HG03196 (cell line): ENCODE data around the gene C5orf58.

Experiments used
- ATAC-seq: cut with Tn5 transposase; IDR thresholded peaks from one replicate; pipeline ENCODE4 v1.9.1; 2021; ENCODE audit not compliant: unreplicated experiment

C5orf58 gene

DNA sequence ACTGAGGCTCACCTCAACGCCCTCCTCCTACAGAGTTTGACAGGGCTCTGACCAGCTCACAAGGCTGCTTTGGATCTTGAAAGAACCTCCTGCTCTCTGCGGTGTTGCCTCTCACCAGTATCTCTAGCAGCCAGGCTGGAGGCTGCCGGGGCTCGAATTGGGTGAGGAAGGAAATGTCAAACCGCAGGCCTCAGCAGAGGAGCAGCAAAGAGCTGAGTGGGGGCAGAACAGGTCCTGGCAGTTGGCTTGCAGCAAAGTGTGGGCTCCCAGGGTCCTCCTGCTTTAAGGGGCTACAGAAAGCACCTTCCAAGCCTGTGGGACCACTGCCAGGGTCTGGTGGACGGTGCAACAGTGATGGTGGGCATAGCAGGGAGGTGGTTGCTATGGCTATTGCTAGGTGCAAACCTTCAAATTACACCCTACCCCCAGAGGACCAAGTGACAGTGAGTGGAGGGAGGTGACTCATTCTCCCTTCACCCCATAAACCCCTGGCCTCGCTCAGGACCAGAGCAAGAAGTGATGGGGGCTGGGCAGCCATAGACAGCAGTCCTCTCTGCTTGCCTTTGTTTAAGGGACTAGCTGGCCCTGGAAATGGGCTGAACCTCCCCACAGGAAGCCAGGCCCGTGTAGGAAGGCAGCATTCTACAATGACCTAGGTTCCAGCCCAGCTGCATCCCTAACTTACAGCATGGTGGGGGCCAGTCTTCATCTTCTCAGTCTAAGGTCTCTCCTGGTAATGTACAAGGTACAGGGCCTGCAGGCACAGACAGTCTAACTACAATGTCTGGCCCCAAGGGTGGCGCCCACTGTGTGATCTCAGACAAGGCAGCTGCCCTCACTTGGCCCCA is 46.0 kb downstream of the C5orf58 start:
- peak; percentile 89 for ATAC-seq

DNA sequence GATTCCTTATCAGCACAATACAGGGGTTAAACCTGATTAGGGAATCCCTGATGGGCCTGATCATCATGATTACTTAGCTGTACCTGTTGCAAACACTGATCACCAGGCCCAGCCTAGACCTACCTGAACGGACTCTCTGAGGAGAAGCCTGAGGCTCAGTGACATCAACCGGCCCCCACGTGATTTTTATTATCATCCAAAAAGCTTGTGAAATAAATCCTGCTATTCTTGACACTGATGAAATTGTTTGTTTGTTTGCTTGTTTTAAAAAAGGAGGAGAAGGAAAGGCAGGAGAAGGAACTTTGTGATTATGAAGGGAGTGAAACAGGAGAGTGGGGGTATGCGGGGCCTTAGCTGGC is 46.7 kb downstream of the C5orf58 start:
- no peak for ATAC-seq

DNA sequence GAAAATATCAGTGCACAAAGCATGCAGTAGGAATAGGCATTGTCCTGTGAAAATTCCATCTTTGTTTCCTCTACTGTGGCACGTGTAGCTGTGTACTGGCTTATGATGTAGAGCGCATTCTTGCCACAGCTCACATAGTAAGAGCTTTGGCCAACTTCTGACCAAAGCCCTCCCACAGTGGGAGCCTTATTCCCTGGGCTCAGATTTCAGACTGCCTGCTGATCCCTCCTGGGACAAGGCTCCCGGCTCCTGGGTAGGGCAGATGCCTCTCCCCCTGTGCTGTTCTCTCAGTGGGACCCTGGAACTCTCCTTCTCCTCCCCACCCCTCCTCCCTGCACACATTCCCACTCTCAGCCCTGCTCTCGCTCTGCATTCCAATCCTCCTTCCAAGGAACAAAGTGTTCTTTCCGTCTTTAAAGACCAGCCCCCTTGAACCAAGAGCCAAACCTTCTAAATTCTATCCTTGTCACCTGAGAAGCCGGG is 47.3 kb downstream of the C5orf58 start:
- no peak for ATAC-seq

DNA sequence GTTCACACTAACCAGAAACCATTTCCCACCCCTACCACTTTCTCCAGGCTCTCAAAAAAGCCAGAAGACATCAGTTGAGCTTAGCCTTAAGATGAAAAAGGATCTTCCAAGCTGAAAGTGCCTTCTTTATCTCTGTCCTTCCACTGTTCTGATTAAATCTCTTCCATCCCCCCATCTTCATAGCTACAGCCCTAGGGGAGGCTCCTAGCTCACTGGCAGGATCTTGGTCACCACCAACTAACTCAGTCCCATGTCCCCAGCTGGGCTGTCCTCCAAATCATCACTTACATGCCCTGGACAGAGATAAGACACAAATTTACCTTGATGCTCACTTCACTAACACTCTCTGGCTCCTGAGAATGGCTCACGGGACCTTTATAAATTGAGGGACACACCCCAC is 50.5 kb downstream of the C5orf58 start:
- no peak for ATAC-seq

DNA sequence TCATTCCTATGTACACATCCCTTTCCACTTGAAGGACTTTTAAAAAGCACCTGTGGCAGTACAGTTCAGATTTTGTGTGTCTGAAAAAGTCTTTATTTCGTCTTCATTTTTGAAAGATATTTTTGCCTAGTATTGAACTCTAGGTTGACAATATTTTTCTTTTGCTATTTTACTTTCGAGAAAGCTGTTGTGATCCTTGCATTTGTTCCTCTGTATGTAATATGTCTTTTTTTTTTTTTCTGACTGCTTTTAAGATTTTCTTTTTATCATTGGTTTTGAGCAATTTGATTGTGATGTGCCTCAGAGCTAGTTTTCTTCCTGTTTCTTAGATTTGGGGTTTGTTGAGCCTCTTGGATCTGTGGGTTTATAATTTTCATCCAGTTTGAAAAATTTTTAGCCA is 51.4 kb downstream of the C5orf58 start:
- ATAC-seq: no peak

DNA sequence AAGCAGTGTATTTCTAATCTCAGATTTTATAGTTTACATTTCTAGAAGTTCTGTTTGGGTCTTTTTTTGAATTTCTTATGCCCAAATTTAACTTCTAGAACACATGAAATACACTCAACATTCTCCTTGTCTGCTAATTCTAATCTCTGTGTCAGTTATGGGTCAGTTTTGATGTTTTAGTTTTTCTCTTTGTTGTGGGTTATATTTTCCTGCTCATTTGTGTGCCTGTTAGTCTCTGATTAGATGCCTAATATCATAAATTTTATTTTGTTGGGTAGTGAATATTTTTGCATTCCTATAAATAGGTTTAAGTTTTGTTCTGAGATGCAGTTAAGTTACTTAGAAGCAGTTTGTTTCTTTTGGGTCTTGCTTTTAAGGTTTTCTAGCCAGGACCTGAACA is 52.4 kb downstream of the C5orf58 start:
- ATAC-seq: no peak

DNA sequence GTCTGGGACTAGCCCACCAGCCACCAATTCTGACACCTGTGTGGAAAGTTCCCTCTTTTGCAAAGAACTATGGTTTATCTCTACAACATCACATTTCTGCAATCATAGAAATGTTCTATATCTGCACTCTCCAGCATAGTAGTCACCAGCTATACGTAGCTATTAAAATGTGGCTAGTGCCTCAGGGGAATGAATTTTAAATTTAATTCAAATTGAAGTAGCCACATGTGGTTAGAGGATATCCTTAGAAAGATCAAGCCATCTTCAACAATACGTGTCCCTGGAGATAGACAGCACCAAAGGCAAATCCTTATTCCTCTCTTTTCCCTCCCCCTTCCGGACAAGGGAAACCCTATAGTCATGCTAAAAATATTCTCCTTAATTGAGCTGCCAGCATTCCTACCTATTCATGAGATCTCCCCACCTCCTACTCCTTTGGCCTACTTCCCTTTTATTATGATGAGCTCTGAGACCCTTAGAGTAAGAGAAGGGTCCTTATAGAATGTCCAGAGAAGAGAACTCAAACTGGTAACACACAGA is 53.7 kb downstream of the C5orf58 start:
- no peak for ATAC-seq

DNA sequence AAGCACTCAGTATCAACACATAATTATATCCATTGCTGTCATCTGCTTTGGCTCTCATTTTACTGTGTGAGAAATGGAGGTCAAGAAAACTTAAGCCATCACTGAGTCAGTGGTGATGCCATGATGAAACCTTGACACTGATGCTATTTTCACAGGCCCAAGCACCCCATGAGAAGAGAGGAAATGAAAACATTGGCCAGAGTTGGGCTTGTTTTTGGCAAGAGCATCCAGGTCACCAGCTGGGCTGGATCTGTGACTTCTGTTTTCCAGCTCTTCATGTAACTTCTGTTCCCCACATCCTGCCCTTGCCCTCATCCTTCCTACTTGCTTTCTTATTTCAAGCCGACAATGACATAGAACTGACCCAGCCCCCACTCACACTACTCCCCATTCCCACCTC is 54.7 kb downstream of the C5orf58 start:
- no peak for ATAC-seq

DNA sequence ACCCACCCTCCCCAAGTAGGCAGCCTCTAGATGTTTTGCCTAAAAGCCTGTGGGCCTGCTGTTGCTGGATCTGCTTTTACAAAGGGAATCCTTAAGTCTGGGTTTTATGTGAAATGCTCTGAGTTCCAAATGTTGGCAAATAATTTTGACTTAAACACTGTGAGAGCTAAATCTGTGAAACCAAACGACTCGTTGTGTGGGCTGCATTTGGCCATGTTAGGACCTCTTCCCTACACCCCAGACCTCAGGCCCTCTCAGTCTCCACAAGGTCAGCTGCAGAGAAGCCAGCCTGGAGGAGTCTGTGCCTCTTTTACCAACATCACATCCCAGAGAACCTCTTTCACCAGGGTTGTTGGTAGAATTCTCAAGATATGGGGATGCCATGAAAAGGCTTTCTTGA is 55.4 kb downstream of the C5orf58 start:
- ATAC-seq: no peak

DNA sequence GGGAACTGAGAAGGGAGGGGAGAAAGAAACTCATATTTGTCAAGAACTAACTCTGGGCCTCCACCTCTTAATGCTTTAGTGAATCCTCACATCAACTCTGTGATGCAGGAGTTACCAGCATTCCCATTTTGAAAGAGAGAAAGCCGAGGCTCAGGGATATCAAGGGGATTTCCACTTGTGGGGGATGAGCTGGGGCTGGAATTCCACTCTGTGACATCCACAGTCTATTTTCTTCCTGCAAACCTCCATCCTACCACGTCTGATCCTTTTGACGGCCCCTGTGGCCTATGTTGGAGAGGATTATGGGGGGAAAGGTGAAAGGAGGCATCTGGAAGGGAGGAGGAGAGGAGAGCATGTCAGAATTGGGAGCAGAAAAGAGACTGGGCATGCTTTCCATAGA is 55.8 kb downstream of the C5orf58 start:
- no peak for ATAC-seq

DNA sequence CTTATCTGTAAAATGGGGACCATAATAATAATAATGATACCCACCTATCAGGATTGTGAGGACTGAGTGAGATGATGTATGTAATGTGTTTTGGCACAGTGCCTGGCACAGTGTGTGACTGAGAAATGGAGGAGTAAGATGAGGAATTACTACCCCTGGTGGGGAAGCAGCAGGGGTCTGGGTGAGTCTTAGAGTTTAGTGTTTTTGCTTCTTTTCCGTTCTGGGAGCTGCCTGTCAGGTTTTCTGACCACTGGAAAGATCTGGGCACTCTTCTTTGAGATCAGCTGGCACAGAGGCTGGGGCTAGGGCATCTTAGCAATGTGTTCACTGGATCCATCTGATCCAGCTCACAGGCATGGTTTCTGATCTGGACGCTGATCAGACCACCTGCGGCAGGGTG is 56.3 kb downstream of the C5orf58 start:
- no peak for ATAC-seq

DNA sequence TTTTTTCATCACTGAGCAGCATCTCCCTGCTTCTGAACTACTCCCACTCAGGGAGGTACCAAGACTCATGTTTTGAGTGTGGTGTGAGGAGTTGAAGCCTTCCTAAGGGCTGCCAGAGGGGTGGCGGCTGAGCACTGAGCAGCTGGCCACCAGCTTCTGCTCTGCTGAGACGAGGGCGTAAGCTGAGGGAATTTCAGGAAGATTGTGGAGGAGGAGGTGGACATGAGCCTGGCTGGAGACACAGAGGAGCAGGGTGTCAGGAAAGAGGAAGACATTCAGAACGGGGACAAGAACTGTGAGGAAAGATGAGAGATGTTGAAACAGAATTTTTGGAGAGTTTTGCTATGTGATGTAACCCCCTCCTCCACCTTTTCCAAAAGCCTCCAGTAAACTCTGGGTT is 57.0 kb downstream of the C5orf58 start:
- ATAC-seq: no peak

DNA sequence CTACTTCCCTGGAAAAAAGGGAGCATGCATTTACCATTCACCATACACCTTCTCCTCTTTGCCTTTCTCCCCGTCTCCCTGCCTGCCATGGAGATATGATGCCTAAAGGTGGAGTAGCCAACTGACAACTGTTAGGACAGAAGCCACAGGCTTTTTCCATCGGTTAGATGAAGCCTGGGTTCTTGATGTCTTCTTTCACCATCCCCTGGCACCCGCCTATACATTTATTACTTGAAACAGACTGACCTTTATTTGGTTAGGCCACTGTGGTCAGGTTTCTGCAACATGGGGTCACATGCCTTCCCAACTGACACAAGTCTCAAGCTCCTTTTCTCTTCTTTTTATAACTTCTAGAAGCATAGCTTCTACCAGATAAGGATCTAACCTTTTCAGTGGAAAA is 57.7 kb downstream of the C5orf58 start:
- ATAC-seq: no peak

DNA sequence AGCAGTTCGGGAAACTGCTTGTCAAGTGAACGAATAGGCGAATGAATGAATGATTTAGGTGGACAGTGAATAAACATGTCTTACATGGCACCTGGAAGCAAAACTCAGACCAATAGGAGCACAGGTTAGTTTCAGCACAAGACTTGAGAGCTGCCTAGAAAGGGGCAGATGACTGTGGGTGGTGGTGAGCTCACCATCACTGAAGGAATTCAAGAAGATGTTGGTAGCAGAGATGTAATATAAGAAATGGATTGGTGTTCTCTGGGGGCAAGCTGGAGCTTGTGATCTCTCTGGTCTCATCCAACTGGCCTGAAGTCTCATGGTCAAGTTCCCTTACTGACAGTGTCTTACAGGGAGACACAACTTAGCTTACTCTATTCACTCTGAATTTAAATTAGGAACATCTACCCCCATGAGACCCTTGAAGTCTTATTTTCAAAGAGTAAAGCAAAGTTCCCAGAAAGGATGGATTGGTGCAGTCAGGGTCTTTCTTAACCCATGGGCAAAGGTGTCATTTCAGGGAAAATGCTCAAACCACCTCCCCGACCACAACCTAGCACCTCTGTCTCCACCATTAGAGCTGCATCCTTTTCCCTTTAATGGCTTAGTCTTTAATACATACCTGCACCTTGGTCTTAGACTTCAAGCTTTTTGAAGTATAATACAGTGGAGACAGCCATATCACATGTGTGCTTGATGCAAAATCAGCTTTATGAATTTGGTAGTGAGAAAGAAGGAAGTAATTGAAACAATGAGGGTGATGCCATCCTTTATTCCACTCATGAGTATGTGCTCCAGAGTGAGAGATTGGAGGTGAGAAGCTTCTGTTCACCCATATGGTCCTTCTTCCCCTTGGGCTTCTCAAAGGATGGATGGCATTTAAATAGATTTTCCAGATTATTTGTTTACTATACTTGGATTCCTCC is 59.7 kb downstream of the C5orf58 start:
- ATAC-seq: no peak

DNA sequence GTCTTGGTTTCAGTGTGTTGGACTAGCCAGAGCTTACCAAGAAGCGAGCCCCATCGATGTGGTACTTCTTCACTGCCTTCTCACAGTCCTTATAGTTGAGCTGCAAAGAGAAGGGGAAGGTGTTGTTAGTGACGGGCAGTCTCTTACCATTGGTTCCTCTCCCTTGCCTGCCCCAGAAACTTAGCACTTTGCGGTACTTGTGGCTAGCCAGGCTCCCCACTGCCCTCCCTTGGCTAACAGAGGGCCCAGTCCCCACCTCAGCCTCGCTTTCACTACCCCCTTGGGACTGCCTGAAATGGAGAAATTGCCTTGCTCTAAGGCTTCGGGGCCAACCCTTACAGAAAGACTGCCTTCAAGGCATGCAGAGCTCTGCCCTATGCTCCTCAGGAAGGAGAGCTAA is 60.5 kb downstream of the C5orf58 start:
- peak; percentile 83 for ATAC-seq

DNA sequence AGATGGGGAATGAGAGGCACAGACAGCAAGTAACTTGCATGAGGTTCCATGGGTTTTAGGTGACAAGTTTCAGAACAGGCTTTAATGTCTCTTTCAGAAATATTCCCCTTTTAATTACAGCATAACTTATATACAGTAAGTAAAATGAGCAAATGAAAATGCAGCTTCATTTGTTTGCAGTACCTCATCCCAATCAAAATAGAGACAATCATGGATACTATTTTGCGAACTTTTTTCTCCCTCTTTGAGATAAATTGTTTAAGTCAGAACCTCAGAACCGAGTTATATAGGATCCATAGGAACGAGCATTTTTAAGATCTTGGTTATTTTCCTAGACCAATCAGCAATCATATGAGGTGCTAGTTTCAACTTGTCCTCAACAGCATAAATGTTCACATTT is 61.3 kb downstream of the C5orf58 start:
- no peak for ATAC-seq

DNA sequence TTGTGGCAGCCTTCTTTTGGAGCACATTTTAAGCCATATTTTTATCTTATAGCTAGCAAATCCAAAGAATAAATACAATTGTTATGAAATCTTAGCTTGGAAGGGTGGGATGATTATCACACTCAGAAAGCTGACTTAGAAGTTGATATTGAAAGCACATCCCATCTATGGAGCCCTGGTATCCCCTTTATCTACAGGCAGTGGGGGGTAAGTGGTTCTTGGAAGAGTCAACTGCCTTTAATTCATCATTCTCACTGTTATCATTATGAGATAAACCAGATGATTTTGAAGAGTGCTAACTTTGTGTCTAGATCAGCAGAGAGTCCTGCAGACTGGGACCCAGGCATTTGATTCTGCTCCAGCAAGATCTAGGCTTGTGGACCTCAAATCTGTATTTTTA is 61.8 kb downstream of the C5orf58 start:
- ATAC-seq: no peak
